PC-3 (cell line): ENCODE data around the gene ESPN. TPM values are rescaled to one million over a fixed set of nuclear protein-coding genes. Genes with fewer than 3 reads are reported as not detected.
A peak's percentile ranks its signal among the peaks of the same experiment; 100 is the strongest.

Experiments used
- ATAC-seq: fragments of 200-7000 bp; cut with Tn5 transposase; 2 replicates; pipeline ENCODE4 v1.9.1; 2020; ENCODE audit warnings: mild to moderate bottlenecking, moderate library complexity
- BruUV-seq: library from RNA; stranded (reverse); fragments of 400-500 nt; replicated peaks from 2 replicates; lab custom pipeline; 2021; lab: Mats Ljungman, UMichigan
- CTCF ChIA-PET: fragments of 300-600 bp; sonication (Branson Sonifier 250); formaldehyde crosslinking; loops from one replicate; lab custom pipeline; 2022; ENCODE audit warnings: antibody characterized with exemption; lab: Charles Lee
- POLR2A ChIA-PET: fragments of 300-600 bp; sonication (Branson Sonifier 250); formaldehyde crosslinking; loops from one replicate; lab custom pipeline; 2022; ENCODE audit warnings: antibody characterized with exemption; ENCODE audit not compliant: unreplicated experiment; lab: Charles Lee
- DNase-seq: peaks from one replicate; pipeline ENCODE4 v3.0.0-alpha.2; 2015
- H2AFZ ChIP-seq: fragments of 300-600 bp; sonication (generic); 2 replicates; pipeline ENCODE4 v1.6.0; 2016; ENCODE audit warnings: antibody characterized with exemption, low read length
- H3F3A ChIP-seq: fragments of 300-600 bp; sonication (generic); one replicate; pipeline ENCODE4 v1.6.0; 2017; ENCODE audit warnings: antibody characterized with exemption, low read length, control low read depth, mild to moderate bottlenecking; ENCODE audit not compliant: unreplicated experiment
- H3K27ac ChIP-seq: fragments of 300-600 bp; sonication (generic); 2 replicates; pipeline ENCODE4 v1.5.1; 2016; ENCODE audit warnings: mild to moderate bottlenecking, low read length
- H3K27me3 ChIP-seq: fragments of 300-600 bp; sonication (generic); 2 replicates; pipeline ENCODE4 v1.6.1; 2016; ENCODE audit warnings: low read length, mixed read lengths
- H3K36me3 ChIP-seq: fragments of 300-600 bp; sonication (generic); 2 replicates; pipeline ENCODE4 v1.6.1; 2016; ENCODE audit warnings: low read depth, mixed run types, low read length, mixed read lengths
- H3K4me1 ChIP-seq: fragments of 300-600 bp; sonication (generic); 2 replicates; pipeline ENCODE4 v1.5.1; 2016; ENCODE audit warnings: low read length; ENCODE audit not compliant: insufficient read depth
- H3K4me2 ChIP-seq: fragments of 300-600 bp; sonication (generic); 2 replicates; pipeline ENCODE4 v1.6.0; 2016; ENCODE audit warnings: low read length
- H3K4me3 ChIP-seq: fragments of 300-600 bp; sonication (generic); 2 replicates; pipeline ENCODE4 v1.5.1; 2016; ENCODE audit warnings: mild to moderate bottlenecking, low read length, mixed read lengths
- H3K79me2 ChIP-seq: fragments of 300-600 bp; sonication (generic); 2 replicates; pipeline ENCODE4 v1.6.1; 2017; ENCODE audit warnings: low read length, mixed read lengths
- H3K9ac ChIP-seq: fragments of 300-600 bp; sonication (generic); 2 replicates; pipeline ENCODE4 v1.6.0; 2016; ENCODE audit warnings: mild to moderate bottlenecking, low read length
- H3K9me2 ChIP-seq: fragments of 300-600 bp; sonication (generic); replicated peaks from 2 replicates; pipeline ENCODE4 v1.6.1; 2016; ENCODE audit warnings: mixed run types, low read length, mixed read lengths
- H3K9me3 ChIP-seq: fragments of 300-600 bp; sonication (generic); 2 replicates; pipeline ENCODE4 v1.6.1; 2016; ENCODE audit warnings: low read length, mixed read lengths
- H4K20me1 ChIP-seq: fragments of 300-600 bp; sonication (generic); 2 replicates; pipeline ENCODE4 v1.6.1; 2016; ENCODE audit warnings: low read length, mixed read lengths
- CTCF ChIP-seq: fragments of 300-600 bp; sonication (generic); conservative IDR thresholded peaks from 2 replicates; pipeline ENCODE4 v1.5.1; 2017; ENCODE audit warnings: antibody characterized with exemption, low read depth, mild to moderate bottlenecking, low read length
- EZH2 ChIP-seq: fragments of 300-600 bp; sonication (generic); IDR thresholded peaks from one replicate; pipeline ENCODE4 v1.6.1; 2017; ENCODE audit warnings: antibody characterized with exemption, mild to moderate bottlenecking, low read length; ENCODE audit not compliant: unreplicated experiment
- EZH2phosphoT487 ChIP-seq: fragments of 300-600 bp; sonication (generic); IDR thresholded peaks from 2 replicates; pipeline ENCODE4 v1.6.1; 2018; ENCODE audit warnings: mild to moderate bottlenecking, antibody characterized with exemption, low read length, borderline replicate concordance
- intact Hi-C: fragments of 100-400 bp; cut with micrococcal nuclease; formaldehyde crosslinking; loops from 2 replicates; pipeline ENCODE4 v1.9.0; 2023
- total RNA-seq: library from RNA; depleted of rRNA; stranded (reverse); fragments of >200 nt; gene quantifications from 2 replicates; pipeline ENCODE4 v1.2.3, GENCODE V29; 2014

The ESPN gene
- total RNA-seq, 1 experiment from 2014 or later: 11.1 TPM

GRCh38 chr1:6447818-6448748 is 23.5 kb downstream of the ESPN start:
- ChIA-PET POLR2A (no interaction called here), CTCF (no interaction called here)
- Histone ChIP-seq H3K4me1 (peaks cover 9% of the 10 kb centered on the region), H3K9me2 (no peaks in the 10 kb centered on the region), H3K79me2 (no peaks in the 10 kb centered on the region), H3K36me3 (no peaks in the 10 kb centered on the region), H3K4me3 (peak overlapping the region; percentile 60), H2AFZ (no peak overlapping the region), H3K4me2 (peak overlapping the region; percentile 82), H3K9ac (no peak overlapping the region), H3K27me3 (peaks cover 16% of the 10 kb centered on the region), H3F3A (no peaks in the 10 kb centered on the region), H3K27ac (no peak overlapping the region), H4K20me1 (no peaks in the 10 kb centered on the region), H3K9me3 (no peaks in the 10 kb centered on the region)
- DNase-seq (peak; percentile 49), ATAC-seq (peak; percentile 33)
- intact Hi-C loops: no loop called here
- BruUV-seq: no TSS peak
- TF ChIP-seq EZH2: peak; percentile 38
- no peak for TF ChIP-seq EZH2phosphoT487
- TF ChIP-seq CTCF: no peak; the same call in 1 of the 2 replicates

GRCh38 chr1:6448749-6449631 is 24.4 kb downstream of the ESPN start:
- Histone ChIP-seq H3K4me2 (peak overlapping the region; percentile 82; the same call in 1 of the 2 replicates), H3K36me3 (no peaks in the 10 kb centered on the region), H3K9me3 (no peaks in the 10 kb centered on the region), H3K27me3 (peaks cover 20% of the 10 kb centered on the region), H3K4me3 (no peak overlapping the region), H3K9ac (no peak overlapping the region), H3K9me2 (no peaks in the 10 kb centered on the region), H2AFZ (no peak overlapping the region), H3K4me1 (peaks cover 9% of the 10 kb centered on the region), H4K20me1 (no peaks in the 10 kb centered on the region), H3F3A (no peaks in the 10 kb centered on the region), H3K79me2 (no peaks in the 10 kb centered on the region), H3K27ac (no peak overlapping the region)
- ChIA-PET CTCF (interaction anchor here (0.6 kb wide), 1 partner anchor 74 kb away, joined by 7 read pairs; no protein-coding TSS in a partner anchor), POLR2A (no interaction called here)
- peak; percentile 33 for DNase-seq
- BruUV-seq: no TSS peak
- intact Hi-C loops: no loop called here
- TF ChIP-seq EZH2phosphoT487 (no peak), CTCF (no peak), EZH2 (no peak)
- peak; percentile 9 for ATAC-seq
